Measurements from ENCODE around the gene BHLHA15. TPM values are rescaled to one million over a fixed set of nuclear protein-coding genes. Genes with fewer than 3 reads are reported as not detected.

The BHLHA15 gene
- not detected in 2 replicates for total RNA-seq
- polyA plus RNA-seq (2012), result 0.30 TPM

GRCh38 chr7:98211221-98211675, at the start of gene BHLHA15:
Gene BHLHA15 (plus strand): TSS chr7:98211439. CDS start chr7:98212310, 871 bp downstream.
- peak; percentile 9 for DNase-seq (ENCODE audit: low read depth)

DNA sequence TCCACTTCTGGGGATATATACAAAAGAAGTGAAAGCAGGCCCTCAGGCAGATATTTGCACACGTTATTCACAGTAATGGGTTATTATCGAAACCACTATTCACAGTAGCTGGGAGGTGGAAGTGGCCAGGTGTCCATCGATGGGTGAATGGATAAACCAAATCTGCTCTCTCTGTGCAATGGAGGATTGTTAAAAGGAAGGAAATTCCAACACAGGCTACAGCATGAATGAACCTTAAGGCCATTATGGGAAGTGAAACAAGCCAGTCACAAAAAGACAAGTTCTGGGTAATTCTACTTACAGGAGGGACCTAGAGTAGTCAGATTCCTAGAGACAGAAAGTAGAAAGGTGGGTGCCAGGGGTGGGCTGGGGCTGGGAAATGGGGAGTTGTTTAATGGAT, 48.5 kb upstream of the BHLHA15 start:
- DNase-seq (ENCODE audit: low read depth), result no peak

DNA sequence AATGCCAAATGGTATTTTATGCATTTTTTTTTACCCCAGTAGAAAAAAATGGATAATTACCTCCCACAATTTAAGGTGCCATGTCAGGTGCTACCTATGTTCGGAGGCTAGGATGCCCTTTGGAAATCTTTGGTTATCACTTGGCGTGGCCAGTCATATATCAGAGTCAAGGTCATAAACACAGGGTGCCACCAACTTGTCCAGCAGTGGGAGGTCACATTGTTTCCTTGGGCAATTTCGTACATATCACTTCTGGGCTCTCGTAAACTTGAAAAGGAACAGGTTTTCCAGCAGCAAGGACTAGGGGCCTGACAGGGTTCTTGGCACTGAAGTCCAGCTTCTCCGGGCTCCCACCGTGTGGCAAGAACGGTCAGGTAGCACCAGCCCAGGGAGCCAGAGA, 48.0 kb upstream of the BHLHA15 start:
- DNase-seq (ENCODE audit: low read depth), result no peak

DNA sequence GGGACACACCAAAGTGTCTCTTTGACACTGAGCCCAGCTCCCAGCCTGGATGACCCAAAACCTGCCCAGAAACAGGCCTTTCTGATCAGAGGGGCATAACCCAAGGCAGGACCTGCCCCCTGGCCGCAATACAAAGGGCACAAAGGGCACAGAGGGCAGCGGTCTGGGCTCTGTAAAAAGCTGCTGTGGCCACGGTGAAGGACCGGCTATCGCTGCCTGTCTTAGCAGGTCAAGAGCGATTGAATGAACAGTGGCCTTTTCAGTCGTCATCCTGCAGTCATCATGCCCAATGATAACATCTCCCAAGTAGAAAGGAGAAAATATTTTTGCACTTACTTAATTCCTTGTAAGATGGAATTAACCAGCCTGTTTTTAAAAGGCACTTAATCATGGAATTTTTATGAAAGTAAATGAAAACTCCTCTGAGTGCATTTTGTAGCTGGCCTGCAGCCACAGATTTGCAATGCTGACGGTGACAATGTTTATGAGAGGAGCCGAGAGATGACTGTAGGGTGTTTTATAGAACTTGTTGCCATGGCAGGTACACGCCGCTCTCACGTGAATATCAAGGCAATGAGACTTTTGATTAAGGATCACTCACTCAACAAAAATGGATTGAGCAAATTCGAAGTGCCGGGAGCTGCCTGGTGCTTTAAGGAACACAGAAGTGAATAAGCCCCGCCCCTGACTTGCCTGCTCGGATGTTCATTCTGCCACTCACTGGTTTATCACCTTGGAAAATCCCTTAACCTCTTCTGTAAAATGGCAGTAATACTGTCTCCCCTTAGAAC, 47.3 kb upstream of the BHLHA15 start:
- DNase-seq (ENCODE audit: low read depth), result no peak

- DNase-seq (ENCODE audit: low read depth), result peak; percentile 44
These were observed 45.2 kb upstream of the BHLHA15 start for GRCh38 chr7:98165827-98166667.

DNA sequence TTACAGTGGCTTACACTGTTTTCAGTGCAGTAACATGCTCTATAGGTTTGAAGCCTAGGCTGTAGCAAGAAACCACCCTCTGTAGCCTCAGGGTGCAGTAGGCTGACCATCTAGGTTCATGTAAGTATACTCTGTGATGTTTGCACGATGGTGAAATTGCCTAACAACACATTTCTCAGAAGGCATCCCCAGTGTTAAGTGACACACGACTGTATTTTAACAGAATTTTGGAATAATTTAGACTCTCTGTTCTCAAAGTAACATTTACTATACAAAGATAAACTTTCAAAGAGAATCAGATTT, 44.6 kb upstream of the BHLHA15 start:
- no peak for DNase-seq (ENCODE audit: low read depth)

DNA sequence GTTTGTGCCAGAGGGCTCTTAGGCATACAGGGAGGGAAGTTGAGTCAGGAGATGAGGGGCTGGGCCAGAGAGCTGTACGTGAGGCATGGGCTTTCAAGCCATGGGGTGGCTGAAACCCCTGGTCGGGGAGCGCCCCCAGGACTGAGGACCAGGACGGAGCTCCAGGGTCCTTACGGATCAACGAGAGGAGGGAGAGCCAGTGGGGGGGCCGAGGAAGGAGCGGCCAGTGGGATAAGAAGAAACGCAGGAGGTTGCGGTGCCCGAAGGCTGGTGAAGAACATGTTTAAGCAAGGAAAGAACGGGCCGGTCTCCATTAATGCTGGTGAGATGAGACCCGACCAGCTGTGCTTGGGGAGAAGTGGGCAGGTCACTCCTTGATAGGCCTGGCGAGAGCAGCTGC, 43.6 kb upstream of the BHLHA15 start:
- DNase-seq (ENCODE audit: low read depth), result no peak

GRCh38 chr7:98168181-98168903, 42.9 kb upstream of the BHLHA15 start:
- DNase-seq (ENCODE audit: low read depth), result peak; percentile 76

DNA sequence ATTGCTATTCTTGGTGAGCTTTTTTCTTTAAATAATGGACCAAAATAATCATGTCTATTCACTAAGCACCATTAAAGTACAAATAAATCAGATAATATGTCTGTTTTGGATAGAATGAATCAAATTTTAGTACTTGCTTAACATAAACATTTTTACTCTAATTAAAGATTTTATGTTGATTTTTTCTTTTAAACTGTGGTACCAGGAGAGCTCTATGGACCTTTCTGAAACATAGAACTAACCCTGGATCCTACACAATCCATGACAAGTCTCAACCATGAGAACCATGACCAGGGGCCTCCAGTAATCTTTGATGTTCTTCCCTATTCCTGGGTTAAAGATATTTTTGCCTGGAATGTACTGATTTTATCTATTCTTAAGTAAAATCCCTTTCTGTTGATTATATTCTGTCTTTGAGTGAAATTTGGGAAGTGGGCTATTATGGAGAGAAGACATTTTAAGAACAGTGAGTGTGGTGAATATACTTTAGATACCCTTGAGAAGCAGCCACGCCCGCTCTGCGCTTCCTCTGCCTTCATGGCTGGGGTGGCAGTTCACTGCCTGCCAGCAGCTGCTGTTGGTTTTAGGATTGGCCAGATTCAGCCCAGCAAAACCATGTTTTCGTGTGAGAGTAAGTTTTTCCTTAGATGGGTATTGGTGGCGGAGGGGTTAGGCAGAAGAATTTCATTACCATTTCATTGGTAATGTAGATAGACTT, 42.2 kb upstream of the BHLHA15 start:
- DNase-seq (ENCODE audit: low read depth), result no peak

GRCh38 chr7:98170966-98171365, 40.3 kb upstream of the BHLHA15 start:
- no peak for DNase-seq (ENCODE audit: low read depth)

DNA sequence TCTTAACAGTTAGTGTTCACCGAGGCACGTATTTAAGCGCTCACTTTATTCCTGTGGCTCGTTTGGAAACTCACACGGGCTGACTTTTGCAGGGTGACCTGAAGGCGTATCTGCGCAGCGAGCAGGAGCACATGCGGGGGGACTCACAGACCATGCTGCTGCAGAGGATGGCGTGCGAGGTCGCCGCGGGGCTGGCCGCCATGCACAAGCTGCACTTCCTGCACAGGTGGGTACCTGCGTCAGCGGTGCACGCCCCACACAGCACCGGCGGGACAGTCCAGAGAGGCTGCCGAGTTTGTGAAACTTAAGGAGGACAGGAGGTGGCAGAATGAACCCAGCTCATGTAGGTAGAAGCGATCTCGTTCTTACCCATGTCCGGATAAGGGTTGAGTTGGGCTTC, 39.8 kb upstream of the BHLHA15 start:
- DNase-seq (ENCODE audit: low read depth), result no peak

DNA sequence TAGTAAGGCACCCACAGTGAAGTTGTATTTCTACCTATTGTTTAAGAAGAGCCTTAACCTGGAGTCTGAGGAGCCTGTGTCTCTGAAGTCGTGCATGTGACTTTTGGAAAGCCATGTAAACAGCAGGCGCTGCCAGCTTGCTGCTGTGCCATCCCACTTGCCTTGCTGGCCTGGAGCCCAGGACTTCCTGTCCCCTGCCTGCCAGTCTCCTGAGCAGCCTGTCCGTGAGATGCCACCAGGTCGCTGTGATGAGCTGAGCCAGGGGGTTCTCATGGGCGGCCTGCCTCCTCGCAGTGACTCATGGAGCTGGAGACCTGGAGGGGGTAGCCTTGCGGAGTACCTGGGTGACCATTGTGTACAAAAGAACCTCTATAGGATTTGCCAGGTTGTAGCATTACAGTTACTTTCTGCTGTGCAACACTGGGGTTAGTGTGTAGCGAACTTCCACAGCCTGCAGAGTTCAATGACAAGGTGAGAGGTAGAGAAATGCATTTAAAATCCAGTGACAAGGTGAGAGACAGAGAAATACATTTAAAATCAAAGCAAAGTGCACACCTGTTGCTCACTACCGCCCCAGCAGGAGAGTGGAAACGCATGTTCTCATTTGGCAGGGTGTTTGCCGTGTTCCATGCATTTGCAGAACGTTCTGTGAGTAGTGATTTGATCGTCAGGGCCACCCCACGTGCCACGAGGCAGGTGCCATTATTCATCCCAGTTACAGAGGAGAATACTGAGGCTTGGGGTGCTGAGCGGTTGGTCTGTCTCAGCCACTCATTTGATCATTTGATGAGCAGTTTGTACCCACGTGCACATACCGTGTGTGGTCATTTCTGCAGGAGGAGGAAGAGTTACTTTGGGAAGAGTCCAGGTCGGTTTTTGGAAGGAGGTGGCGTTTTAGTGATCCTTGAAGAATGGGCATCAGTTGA, 36.6 kb upstream of the BHLHA15 start:
- DNase-seq (ENCODE audit: low read depth), result no peak

DNA sequence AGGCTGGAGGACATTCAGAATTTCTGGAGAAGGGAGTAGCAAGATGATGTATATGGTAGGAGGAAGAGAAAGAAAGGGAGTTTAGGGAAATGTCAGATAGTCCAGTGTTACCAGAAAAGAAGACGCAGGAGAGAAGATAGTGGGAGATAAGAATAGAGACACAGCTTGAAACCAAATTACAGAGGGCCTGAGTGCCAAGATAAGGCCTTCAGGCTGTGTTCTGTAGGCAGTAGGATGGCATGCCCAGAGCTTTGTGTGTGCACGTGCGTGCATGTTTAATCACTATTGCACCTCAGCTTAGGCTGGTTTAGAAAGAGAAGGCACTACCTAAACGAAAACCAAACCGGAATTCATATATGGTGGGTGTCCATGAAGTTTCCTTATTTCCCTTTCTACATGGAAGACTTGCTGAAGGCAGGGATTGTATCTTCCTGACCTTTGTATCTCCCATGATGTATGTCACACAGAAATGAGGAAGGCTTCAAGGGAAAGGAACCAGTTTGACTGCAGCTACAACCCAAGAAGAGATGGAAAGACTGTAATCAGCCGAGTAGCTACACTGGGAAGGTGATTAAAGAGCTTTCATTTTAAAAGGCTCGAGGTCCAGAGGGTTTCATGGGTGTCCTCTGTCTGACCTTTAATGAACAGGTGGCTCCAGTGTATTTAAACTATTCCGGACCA, 35.8 kb upstream of the BHLHA15 start:
- DNase-seq (ENCODE audit: low read depth), result no peak

- DNase-seq (ENCODE audit: low read depth), result no peak
These were observed 33.7 kb upstream of the BHLHA15 start for GRCh38 chr7:98177553-98177952.

DNA sequence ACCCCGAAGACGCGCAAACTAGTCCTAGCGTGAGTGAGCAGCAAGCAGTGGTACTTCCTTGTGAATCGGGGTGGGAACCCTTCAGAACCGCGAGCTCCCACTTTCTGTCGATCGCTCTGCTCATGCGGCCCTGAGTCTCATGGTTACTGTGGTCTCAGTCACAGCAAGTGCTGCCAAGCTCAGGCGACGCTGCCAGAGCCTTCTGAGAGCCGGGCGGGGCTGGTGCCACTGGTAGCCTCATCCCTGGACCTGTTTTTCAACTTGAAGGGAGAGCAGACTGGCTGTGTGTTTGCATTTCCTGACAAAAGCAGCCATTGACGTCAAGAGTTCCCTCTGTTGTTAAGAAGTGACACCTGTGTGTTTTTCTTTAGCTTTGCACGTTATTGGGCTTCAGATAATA, 32.9 kb upstream of the BHLHA15 start:
- peak; percentile 17 for DNase-seq (ENCODE audit: low read depth)

DNA sequence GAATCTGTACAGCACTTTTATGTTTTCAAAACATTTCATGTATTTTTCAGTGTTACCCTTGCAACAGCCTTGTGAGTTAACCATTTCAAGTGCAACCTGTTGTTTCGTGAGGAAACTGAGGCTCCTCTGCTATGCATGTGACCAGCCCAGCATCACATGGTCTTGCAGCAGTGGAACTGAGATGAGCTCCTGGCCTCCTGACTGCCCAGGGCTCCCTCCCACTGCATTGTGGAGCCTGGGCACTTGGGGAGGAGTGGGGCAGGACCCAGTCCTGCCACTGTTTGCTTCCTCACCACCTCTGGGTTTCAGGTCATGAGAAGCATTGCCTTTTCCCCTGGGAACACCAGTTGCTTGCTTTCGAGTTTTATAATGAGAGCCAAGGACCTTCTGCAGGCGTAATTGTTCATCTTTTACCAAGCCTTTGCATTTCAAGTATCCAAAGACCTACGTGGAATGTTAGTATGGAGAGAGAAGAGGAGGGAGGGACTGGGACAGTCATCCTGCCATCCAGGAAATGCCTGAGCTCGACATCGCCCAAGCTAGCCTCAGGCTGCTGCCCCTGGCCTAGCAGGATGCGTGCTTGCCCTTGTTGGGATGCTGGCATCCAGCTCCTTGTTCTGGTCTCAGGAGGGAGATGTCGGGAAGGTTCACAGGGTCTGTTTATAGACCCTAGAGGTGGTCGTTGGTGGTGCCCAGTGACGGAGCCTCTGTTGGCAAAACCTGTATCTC, 32.3 kb upstream of the BHLHA15 start:
- no peak for DNase-seq (ENCODE audit: low read depth)

DNA sequence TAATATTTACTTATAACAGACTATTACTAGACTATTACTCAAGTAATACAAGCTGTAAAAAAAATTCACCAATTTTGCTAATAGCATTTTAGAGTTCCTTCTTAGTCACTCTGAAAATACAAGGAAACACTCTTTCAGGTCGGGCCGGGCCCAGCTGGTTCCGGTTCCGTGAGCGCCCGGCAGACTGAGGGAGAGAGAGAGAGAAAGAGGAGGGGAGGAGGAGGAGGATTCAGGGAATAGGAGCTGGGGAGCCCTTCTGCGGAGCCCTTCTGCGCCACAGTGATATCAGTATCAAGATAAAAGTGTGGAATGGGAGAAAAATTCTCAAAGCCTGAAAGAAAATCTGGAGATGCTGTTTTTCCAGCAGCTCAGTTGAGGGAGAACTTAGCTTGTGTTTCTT, 30.5 kb upstream of the BHLHA15 start:
- DNase-seq (ENCODE audit: low read depth), result no peak

DNA sequence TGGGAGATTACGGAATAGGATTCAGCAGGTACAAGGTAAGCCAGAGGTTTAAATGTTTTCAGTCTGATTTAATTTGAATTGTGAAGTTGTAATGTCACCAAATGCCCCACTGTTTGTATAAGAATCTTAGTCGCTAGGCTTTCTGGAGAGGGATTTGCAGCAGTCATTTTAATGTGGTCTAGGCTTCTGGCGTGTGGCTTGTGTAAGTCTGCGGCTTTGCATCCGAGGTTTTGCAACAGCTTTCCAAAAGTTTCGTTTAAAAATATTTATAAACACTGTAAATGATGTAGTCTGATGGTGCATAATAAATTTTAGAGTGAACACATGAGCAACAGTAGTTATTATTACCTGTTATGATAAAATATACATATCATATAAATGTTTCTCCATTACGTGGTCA, 26.1 kb upstream of the BHLHA15 start:
- DNase-seq (ENCODE audit: low read depth), result no peak
